Activated CD8-positive, alpha-beta memory T cell treated with anti-CD3 and anti-CD28 coated beads, Interleukin-2, amount 50 U/mL, for 4 hours (primary cell): ENCODE data around the gene TMEM140.
A peak's percentile ranks its signal among the peaks of the same experiment; 100 is the strongest.
"Not testable (repeated sequence)": the region's sequence is repeated elsewhere in the genome, so short reads cannot be mapped to it uniquely, and the experiment has no call there.

Source experiments
- DNase-seq: peaks from one replicate; pipeline ENCODE4 v3.0.0-alpha.2; 2020

Gene TMEM140

DNA sequence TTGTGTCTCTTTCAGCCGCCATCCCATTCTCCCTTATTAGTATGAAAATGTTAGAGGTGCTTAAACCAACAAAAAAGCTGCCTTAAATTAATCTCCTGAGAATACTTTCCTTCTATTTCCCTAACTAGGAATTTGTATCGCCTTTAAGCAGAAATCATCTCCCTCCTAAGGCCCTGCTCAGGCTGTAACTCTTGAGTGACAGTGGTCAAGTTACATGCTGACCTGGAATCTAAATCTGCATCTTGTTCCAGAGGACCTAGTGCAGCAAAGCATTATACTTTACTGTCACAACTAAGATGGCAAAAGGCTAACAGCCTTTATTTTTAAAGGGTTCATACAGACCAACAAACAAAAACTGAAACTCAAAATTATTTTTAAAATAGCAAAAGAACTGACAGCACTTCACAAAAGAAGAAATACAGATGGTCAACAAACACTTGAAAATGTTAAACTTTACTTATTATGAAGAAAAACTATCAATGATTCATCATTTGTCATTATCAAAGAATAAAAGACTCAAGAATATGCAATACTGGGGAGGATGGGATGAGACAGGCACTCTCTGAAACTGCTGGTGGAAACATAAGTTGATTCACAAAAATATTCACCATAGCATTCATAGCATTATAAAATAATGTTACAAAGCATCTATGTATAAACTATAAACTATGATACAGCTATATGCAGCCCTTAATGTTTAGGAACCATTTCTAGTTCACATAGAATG is 11.7 kb downstream of the TMEM140 start:
- no peak for DNase-seq

GRCh38 chr7:135160098-135160857 is 12.4 kb downstream of the TMEM140 start:
- no peak for DNase-seq

GRCh38 chr7:135160858-135161653 is 13.2 kb downstream of the TMEM140 start:
- no peak for DNase-seq

DNA sequence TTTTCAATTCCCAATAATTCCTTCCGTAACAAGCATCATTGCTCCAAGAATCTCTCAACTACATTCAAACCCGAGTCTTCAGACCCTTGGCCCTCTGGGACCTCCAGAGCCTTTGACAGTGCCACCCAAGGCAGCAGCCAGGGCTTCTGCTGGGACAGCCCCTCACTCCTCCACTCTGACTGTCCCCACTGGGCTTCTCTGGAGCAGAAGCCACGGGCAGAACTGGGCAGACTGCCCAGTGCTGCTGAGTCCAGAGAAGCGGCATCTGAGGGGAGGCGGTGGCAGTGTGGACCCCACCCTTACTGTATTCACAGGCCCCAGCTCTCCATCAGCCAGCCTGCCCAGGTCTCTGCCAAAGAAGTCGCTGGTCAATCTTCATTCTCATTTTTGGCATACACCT is 13.8 kb downstream of the TMEM140 start:
- no peak for DNase-seq

DNA sequence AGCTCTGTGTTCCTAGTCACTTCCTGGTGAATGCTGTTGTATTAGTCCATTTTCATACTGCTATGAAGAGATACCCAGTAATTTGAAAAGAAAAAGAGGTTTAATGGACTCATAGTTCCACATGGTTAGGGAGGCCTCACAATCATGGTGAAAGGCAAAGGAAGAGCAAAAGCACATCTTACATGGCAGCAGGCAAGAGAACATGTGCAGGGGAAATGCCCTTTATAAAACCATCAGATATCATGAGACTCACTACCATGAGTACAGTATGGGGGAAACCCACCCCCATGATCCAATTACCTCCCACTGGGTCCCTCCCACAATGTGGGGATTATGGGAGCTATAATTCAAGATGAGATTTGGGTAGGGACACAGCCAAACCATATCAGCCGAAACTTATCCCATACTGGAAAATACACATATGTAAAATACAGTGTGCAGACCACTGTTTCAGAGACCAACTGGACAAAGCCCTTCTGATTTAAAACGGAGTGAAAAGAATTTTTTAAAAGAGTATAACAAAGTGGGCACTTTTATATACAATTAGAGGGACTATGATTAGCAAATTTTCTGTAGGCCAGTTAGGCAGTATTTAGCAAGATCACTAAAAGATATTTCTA is 14.6 kb downstream of the TMEM140 start:
- no peak for DNase-seq

DNA sequence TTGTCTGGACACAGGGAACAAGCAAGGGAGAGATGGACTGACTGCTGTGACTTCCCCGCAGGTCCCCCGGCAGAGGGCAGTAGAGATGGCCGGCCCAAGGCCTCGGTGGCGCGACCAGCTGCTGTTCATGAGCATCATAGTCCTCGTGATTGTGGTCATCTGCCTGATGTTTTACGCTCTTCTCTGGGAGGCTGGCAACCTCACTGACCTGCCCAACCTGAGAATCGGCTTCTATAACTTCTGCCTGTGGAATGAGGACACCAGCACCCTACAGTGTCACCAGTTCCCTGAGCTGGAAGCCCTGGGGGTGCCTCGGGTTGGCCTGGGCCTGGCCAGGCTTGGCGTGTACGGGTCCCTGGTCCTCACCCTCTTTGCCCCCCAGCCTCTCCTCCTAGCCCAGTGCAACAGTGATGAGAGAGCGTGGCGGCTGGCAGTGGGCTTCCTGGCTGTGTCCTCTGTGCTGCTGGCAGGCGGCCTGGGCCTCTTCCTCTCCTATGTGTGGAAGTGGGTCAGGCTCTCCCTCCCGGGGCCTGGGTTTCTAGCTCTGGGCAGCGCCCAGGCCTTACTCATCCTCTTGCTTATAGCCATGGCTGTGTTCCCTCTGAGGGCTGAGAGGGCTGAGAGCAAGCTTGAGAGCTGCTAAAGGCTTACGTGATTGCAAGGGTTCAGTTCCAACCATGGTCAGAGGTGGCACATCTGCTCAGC is 16.6 kb downstream of the TMEM140 start:
- DNase-seq, result no peak

DNA sequence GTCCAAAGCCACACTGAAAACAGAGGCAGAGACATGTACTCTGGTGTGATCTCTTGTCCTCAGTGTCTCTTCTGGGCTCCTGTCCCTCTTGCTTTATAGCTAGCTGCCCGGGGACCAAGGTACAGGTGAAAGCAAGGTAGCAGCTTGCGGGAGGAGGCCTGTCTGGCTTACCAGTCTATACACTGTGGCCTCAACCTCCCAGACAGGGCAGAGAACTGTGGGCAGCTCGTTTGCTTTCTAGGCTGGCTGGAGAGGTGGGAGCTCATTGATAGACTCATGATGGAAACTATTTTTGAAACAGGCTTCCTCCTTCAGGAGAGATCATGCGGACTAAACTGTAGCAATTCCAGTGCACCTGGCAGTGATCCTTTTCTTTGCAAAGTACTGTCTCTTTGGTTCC is 18.0 kb downstream of the TMEM140 start:
- DNase-seq, result no peak

DNA sequence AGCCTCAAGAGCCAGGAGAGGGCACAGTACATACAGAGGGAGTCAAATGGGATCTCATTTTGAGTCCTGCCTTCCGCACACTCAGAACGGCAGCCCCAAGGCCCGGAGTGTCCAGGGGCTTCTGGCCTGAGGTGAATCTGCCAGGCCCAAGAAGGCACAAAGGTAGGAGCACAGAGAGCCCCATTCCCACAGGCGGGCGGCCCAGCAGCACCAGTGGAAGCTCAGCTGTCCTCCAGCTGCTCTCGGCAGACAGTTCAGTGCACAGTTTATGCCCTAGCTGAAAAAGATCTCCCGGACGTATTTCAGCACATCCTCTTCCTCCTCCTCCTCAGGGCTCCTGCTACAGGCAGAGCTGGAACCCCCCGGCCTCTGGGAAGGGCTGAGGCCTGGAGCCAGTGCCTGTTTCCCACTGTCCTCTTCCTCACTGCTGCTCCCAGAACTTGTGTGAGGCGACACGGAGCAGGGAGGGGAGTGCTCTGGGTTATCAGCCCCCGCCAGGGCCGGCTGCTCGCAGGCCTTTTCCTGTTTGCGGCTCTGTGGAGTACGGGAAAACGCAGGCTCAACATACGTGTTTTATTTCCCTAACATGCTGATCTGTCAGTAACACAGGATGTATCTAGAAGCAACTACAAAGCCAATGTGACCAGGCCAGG is 18.6 kb downstream of the TMEM140 start:
- no peak for DNase-seq

GRCh38 chr7:135167365-135167917 is 19.6 kb downstream of the TMEM140 start:
- no peak for DNase-seq

DNA sequence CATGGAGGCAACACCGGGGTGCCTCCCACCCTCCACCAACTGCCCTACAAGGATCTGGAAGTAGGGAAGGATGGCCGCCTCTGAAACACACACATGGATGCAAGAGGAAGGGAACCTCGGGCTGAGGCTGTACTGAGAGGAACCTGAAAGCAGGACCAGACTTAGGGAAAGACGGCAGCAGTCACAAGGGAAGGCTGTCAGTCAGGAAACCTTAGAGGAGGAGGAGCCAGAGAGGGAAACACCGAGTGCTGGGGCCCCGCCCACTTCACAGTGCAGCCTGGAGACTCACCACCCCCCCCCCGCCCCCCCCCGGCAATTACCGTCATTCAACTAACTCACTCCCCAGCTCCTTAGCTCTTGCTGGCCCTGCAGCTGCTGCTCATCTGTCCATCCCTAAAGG is 20.1 kb downstream of the TMEM140 start:
- DNase-seq, result peak; percentile 38

DNA sequence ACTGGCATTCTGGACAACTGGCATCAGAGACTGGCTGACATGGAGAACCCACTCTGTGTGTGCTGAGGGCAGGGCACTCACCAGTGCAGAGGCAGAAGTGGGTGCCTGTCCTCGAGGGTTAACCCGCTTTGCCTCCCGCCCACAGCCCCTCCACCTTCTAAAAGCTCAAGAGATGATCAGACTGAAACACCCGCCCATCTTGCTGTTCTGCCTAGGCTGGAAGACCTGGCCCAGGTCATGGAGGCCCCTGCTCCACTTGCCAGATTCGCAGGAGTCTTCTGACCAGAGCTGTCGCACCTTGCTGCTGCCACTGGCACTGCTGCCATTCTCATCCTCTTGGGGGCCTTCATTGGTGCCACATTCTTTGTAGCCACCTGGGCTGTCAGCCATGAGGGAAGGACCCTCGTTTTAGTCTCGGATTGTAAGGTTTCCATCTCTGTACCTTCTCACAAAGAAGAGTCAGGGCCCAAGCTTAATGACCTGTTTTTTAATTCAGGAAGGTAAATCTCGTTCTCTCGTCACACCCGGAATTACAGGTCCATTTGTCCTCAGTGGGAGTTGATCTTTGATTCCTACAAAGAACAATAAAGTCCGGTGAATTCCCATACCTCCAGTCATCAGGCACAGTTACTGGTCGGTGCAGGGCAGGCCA is 20.7 kb downstream of the TMEM140 start:
- DNase-seq, result no peak

DNA sequence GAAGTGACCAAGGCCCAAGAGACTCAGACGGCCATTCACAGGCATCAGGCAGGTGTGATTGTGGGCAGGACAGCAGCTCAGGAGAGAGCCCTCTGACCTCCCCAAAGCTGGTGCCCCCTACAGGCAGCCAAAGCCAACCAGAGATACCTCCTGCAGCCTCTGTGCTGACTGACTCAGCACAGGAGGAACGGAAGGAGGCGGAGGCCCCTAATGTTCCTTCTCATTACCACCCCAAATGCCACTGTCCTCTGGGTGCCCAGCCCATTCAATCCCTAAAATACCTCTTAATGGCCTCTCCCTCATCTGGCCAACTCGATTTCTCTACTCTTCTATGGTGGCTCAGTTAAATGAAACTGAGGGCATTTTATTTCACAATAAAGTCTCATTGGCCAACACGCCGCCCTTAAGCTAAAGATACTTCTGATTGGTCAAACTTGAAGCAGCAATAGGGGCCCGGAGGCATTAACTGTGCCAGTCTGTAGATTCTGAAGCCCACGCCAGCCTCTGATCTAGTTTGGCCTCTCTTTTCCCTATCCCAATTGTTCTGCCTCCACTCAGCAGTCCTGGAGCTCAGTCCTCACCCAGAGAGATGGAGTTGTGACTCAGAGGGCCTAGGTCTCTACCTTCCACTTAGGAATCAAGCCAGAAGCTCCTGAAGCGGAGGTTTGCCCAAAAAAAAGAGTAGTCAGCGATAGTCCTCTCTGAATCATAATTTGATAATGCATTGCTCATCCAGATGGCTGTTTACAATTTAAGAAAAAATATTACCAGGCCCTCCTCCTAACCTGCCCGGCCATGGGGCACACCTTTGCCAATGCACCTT is 21.5 kb downstream of the TMEM140 start:
- DNase-seq, result peak; percentile 61

- no peak for DNase-seq
Measured at GRCh38 chr7:135169964-135170273, 22.0 kb downstream of the TMEM140 start.

DNA sequence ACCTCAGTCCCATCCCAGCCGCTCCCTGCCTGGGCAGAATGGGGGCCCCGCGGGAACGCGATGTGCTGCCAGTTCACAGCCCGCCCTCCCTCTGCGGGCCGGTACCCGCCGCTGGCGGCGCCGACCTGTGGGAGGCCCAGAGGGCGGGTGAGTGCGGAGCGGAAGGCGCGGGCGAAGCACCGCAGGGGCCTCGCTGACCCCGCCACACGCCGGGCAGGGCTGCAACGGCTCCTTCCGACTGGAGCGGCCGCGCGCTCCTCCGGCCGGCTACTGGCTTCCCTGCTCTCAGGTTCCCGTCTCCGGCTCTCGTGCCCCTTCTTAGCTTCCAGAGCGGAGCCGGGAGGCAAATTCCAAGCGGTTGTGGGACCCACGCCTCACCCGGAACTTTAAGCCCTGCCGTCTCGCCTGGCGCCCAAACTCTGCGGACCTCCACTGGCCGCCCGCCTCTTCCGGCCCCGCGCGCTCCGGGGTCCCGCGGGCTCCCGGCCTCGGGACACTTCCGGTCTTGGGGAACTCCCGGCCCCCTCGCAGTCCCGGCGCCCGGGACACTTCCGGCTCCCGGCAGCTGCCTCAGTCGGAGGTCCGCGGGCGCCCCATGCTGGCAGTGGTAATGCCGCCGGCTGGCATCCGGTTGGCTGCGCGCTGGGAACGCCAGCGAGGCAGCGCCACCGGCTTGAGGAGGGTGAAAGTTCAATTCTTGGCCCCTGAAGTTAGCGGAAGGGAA is 22.6 kb downstream of the TMEM140 start, which contains the start of gene CYREN:
Gene CYREN (minus strand): TSS at position 434 of the 724 bp plus-strand sequence. CDS start 1,785 bp downstream, outside the sequence.
- peak; percentile 91 for DNase-seq

- DNase-seq, result not testable (repeated sequence)
Measured at GRCh38 chr7:135170998-135171481, 23.2 kb downstream of the TMEM140 start.

DNA sequence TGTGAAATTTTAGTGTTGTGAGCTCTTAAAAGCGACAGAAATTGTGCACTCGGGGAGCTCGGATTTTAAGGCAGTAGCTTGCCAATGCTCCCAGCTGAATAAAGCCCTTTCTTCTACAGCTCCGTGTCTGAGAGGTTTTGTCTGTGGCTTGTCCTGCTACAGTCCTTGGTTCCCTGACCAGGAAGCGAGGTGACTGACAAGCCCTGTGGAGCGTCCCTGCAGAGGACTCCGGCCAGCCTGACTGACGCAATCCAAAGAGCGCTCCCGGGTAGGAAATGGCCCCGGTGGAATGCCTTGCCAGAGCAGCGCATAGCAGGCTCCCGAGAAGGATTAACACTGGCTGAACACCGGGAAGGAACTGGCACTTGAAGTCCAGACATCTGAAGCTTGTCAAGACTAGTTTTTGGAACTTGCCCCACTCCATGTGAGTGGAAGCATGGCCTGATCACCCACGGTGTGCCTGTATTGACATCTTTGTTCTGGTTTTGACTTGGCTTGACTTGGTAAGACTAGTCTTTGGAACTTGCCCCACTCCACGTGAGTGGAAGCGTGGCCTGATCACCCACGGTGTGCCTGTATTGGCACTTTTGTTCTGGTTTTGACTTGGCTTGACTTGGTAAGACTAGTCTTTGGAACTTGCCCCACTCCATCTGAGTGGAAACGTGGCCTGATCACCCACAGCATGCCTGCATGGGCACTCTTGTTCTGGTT is 23.9 kb downstream of the TMEM140 start:
- DNase-seq, result not testable (repeated sequence)

GRCh38 chr7:135173916-135174315 is 26.0 kb downstream of the TMEM140 start:
- not testable (repeated sequence) for DNase-seq

DNA sequence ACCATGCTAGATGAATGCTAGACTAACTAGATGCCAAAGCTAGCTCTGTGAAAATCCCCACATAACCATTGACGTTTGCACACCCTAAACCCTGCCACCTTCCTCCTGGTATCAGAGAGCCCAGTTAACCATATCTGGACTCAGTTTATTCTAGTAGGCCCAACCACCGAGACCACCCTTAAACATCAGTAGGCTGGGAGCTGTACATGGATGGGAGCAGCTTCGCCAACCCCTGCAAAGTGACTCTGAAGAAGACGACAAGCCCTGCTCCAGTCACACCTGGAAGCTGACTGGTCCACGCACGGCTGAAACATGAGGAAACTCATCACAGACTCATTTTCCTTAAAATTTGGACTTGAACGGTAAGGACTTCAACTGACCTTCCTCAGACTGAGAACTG is 27.1 kb downstream of the TMEM140 start:
- DNase-seq, result no peak

DNA sequence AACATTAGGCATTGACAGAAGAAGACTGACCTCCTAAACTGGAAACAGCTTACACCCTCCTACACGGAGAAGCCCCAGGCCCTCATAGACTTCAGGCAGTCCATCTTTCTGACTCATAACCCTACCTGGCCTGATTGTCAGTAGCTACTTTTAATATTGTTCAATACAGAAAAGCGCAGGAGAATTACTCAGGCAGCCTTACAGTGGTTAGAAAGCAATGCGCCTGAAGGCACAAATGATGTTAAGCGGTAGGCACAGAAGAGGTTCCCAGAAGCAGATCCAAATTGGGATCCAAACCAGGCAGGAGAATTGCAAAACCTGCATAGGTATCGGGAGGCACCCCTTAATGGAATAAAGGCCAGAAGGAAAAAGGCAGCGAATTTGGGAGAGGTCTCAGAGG is 28.1 kb downstream of the TMEM140 start:
- DNase-seq, result no peak
